ENCODE measurements around the gene ZNF558.

- TF ChIP-seq EZH2 (IDR thresholded peaks at IDR 0.05; ENCODE audit: low read length, unreplicated experiment) (no peak), EZH2phosphoT487 (IDR thresholded peaks at IDR 0.05; ENCODE audit: borderline replicate concordance, low read length) (no peak)
Observed at GRCh38 chr19:8831373-8831772, 731 bp downstream of the ZNF558 start.
